ENCODE results near the gene DUSP9. TPM values are rescaled to one million over a fixed set of nuclear protein-coding genes. Genes with fewer than 3 reads are reported as not detected.

The DUSP9 gene
- total and polyA plus RNA-seq, 10 of the 15 experiments (the other 5 are each of a cell fraction or from before 2014, with no cell fraction given): 0.10 TPM; not detected in 9

DNA sequence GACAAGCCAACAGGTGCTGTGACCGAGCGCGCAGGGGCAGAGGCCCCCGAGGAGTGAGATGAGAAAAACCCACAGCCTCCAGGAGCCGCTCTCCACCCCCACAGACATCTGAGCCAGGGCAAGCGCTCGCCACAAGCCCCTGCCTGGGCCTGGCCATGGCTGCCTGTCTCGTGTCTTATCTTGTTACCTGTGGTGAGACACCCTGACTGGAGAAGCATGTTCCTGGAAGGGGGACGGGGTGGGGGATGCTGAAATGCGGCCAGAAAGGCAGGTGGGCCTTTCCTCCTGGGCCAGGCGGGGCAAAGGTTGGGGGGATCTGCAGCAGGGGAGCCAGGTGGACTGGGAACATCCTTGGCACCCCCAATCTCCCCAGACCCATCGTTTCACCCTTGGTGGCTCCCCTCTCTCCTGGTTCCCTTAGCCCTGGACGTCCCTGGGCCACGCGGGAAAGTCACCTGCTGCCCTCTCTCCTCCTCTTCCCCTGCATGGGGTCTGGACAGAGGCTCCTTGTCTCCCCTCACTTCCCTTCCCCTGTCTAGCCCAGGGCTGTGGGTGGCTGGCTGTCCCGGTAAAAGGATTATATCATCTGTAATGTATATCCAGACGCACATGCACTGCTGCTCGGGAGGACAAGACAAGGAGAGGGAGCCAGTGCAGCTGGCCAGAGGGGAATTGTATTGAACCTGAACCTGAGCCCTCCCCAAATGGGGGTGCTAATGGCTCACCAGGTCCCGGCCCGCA lies 8.4 kb upstream of the DUSP9 start (continued):
- TF ChIP-seq, protein P1, sequence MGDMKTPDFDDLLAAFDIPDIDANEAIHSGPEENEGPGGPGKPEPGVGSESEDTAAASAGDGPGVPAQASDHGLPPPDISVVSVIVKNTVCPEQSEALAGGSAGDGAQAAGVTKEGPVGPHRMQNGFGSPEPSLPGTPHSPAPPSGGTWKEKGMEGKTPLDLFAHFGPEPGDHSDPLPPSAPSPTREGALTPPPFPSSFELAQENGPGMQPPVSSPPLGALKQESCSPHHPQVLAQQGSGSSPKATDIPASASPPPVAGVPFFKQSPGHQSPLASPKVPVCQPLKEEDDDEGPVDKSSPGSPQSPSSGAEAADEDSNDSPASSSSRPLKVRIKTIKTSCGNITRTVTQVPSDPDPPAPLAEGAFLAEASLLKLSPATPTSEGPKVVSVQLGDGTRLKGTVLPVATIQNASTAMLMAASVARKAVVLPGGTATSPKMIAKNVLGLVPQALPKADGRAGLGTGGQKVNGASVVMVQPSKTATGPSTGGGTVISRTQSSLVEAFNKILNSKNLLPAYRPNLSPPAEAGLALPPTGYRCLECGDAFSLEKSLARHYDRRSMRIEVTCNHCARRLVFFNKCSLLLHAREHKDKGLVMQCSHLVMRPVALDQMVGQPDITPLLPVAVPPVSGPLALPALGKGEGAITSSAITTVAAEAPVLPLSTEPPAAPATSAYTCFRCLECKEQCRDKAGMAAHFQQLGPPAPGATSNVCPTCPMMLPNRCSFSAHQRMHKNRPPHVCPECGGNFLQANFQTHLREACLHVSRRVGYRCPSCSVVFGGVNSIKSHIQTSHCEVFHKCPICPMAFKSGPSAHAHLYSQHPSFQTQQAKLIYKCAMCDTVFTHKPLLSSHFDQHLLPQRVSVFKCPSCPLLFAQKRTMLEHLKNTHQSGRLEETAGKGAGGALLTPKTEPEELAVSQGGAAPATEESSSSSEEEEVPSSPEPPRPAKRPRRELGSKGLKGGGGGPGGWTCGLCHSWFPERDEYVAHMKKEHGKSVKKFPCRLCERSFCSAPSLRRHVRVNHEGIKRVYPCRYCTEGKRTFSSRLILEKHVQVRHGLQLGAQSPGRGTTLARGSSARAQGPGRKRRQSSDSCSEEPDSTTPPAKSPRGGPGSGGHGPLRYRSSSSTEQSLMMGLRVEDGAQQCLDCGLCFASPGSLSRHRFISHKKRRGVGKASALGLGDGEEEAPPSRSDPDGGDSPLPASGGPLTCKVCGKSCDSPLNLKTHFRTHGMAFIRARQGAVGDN (IDR thresholded peaks at IDR 0.05): no peak
- TF ChIP-seq NR2C1 (IDR thresholded peaks at IDR 0.05) (no peak), SUZ12 (IDR thresholded peaks at IDR 0.05; ENCODE audit: unreplicated experiment) (no peak)
- TF ChIP-seq, protein P2, sequence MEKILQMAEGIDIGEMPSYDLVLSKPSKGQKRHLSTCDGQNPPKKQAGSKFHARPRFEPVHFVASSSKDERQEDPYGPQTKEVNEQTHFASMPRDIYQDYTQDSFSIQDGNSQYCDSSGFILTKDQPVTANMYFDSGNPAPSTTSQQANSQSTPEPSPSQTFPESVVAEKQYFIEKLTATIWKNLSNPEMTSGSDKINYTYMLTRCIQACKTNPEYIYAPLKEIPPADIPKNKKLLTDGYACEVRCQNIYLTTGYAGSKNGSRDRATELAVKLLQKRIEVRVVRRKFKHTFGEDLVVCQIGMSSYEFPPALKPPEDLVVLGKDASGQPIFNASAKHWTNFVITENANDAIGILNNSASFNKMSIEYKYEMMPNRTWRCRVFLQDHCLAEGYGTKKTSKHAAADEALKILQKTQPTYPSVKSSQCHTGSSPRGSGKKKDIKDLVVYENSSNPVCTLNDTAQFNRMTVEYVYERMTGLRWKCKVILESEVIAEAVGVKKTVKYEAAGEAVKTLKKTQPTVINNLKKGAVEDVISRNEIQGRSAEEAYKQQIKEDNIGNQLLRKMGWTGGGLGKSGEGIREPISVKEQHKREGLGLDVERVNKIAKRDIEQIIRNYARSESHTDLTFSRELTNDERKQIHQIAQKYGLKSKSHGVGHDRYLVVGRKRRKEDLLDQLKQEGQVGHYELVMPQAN (conservative IDR thresholded peaks at IDR 0.05): no peak

Data from GM12878 (cell line).